GM12878 (cell line): Measurements from ENCODE around the gene DNAH9. TPM values are rescaled to one million over a fixed set of nuclear protein-coding genes. Genes with fewer than 3 reads are reported as not detected.

Experiments used
- ATAC-seq: fragments of 200-7000 bp; cut with Tn5 transposase; 3 replicates; pipeline ENCODE4 v1.9.1; 2020; ENCODE audit warnings: mild to moderate bottlenecking, moderate library complexity
- BruUV-seq: library from RNA; stranded (reverse); fragments of 400-500 nt; replicated peaks from 2 replicates; lab custom pipeline; 2021; lab: Mats Ljungman, UMichigan
- CTCF ChIA-PET: fragments of 300-600 bp; sonication (Branson Sonifier 250); formaldehyde crosslinking; extraction: SDS; loops from one replicate; lab custom pipeline; 2021; ENCODE audit warnings: inconsistent platforms; lab: Yijun Ruan, JAX
- POLR2A ChIA-PET: fragments of 350-600 bp; formaldehyde crosslinking; extraction: SDS; loops from one replicate; lab custom pipeline; 2021; ENCODE audit warnings: inconsistent platforms; lab: Charles Lee
- RAD21 ChIA-PET: fragments of 300-600 bp; sonication (Branson Sonifier 250); formaldehyde crosslinking; loops from one replicate; lab custom pipeline; 2023; ENCODE audit warnings: antibody characterized with exemption; ENCODE audit not compliant: unreplicated experiment; lab: Charles Lee
- SMC1A ChIA-PET: fragments of 300-600 bp; sonication (Branson Sonifier 250); formaldehyde crosslinking; loops from one replicate; lab custom pipeline; 2023; ENCODE audit not compliant: unreplicated experiment, uncharacterized antibody; lab: Charles Lee
- DNase-seq: peaks from one replicate; pipeline ENCODE4 v3.0.0-alpha.2; 2011; ENCODE audit warnings: low read depth, low spot score
- FAIRE-seq: peaks from 3 replicates; lab custom pipeline; 2011; peaks lifted over from hg19 to GRCh38; lab: Jason Lieb, UNC
- H2AFZ ChIP-seq: 2 replicates; pipeline ENCODE4 v1.6.0; 2011; ENCODE audit warnings: low read depth, low read length, control low read depth; ENCODE audit not compliant: control insufficient read depth
- H3K27ac ChIP-seq: 2 replicates; pipeline ENCODE4 v1.5.1; 2011; ENCODE audit warnings: control low read depth; ENCODE audit not compliant: control insufficient read depth, insufficient read depth
- H3K27me3 ChIP-seq, 2 experiments: replicated peaks in 1 of 2; 2 replicates each; pipeline versions ENCODE4 v1.6.0 to v1.6.1; 2011; ENCODE audit warnings: low read length in 1 of 2; ENCODE audit not compliant: control insufficient read depth in 2 of 2, insufficient read depth in 2 of 2
- H3K36me3 ChIP-seq, 2 experiments: 2 replicates each; pipeline ENCODE4 v1.5.1; 2011; ENCODE audit warnings: low read length in 1 of 2; ENCODE audit not compliant: control insufficient read depth in 2 of 2, insufficient read depth in 2 of 2
- H3K4me1 ChIP-seq: 2 replicates; pipeline ENCODE4 v1.6.1; 2011; ENCODE audit warnings: mild to moderate bottlenecking, low read length, moderate library complexity, mixed read lengths; ENCODE audit not compliant: control insufficient read depth, insufficient read depth
- H3K4me2 ChIP-seq: 2 replicates; pipeline ENCODE4 v1.6.0; 2011; ENCODE audit warnings: control low read depth; ENCODE audit not compliant: control insufficient read depth, insufficient read depth
- H3K4me3 ChIP-seq: fragments of 200-600 bp; sonication (generic); 2 replicates; pipeline ENCODE4 v1.5.1; 2016
- H3K79me2 ChIP-seq: 2 replicates; pipeline ENCODE4 v1.6.0; 2011; ENCODE audit warnings: low read length; ENCODE audit not compliant: control insufficient read depth, insufficient read depth
- H3K9ac ChIP-seq: 2 replicates; pipeline ENCODE4 v1.8.0; 2011; ENCODE audit warnings: low read length, control low read depth, mixed read lengths; ENCODE audit not compliant: control insufficient read depth, insufficient read depth
- H3K9me3 ChIP-seq: replicated peaks from 3 replicates; pipeline ENCODE4 v1.5.1; 2011; ENCODE audit warnings: mild to moderate bottlenecking, low read length; ENCODE audit not compliant: control insufficient read depth, insufficient read depth
- H4K20me1 ChIP-seq: 2 replicates; pipeline ENCODE4 v1.6.0; 2011; ENCODE audit not compliant: control insufficient read depth, insufficient read depth
- ATF7 ChIP-seq: fragments of 450-650 bp; IDR thresholded peaks from 2 replicates; pipeline ENCODE4 v1.6.1; 2016; ENCODE audit warnings: low read depth, mild to moderate bottlenecking
- BMI1 ChIP-seq: fragments of 450-650 bp; IDR thresholded peaks from 2 replicates; pipeline ENCODE4 v1.6.1; 2016; ENCODE audit warnings: mild to moderate bottlenecking, moderate library complexity, borderline replicate concordance
- CBFB ChIP-seq: IDR thresholded peaks from 2 replicates; pipeline ENCODE4 v1.6.1; 2016; ENCODE audit warnings: antibody characterized with exemption, low read depth
- HDGF ChIP-seq: fragments of 450-650 bp; IDR thresholded peaks from 2 replicates; pipeline ENCODE4 v1.6.1; 2016; ENCODE audit warnings: antibody characterized with exemption
- IRF5 ChIP-seq: fragments of 450-650 bp; IDR thresholded peaks from 2 replicates; pipeline ENCODE4 v1.6.1; 2017; ENCODE audit warnings: borderline replicate concordance
- MXI1 ChIP-seq: fragments of 150-350 bp; IDR thresholded peaks from 2 replicates; pipeline ENCODE4 v1.6.1; 2011; ENCODE audit warnings: low read depth, mild to moderate bottlenecking, inconsistent platforms, low read length, improper control_type of control experiment
- MYB ChIP-seq: fragments of 150-350 bp; IDR thresholded peaks from 2 replicates; pipeline ENCODE4 v1.6.1; 2014; ENCODE audit warnings: mild to moderate bottlenecking, low read depth, low read length, borderline replicate concordance
- NR2F1 ChIP-seq: fragments of 450-650 bp; conservative IDR thresholded peaks from 2 replicates; pipeline ENCODE4 v1.6.1; 2017; ENCODE audit warnings: mild to moderate bottlenecking
- RAD51 ChIP-seq: fragments of 450-650 bp; IDR thresholded peaks from 2 replicates; pipeline ENCODE4 v1.6.1; 2016; ENCODE audit warnings: moderate library complexity, mild to moderate bottlenecking, inconsistent platforms
- RB1 ChIP-seq: fragments of 450-650 bp; formaldehyde crosslinking; IDR thresholded peaks from 2 replicates; pipeline ENCODE4 v1.6.1; 2017; ENCODE audit warnings: mild to moderate bottlenecking, borderline replicate concordance
- RELB ChIP-seq: fragments of 450-650 bp; IDR thresholded peaks from 2 replicates; pipeline ENCODE4 v1.6.1; 2017; ENCODE audit warnings: low read depth, mild to moderate bottlenecking, moderate library complexity
- SPI1 ChIP-seq: IDR thresholded peaks from 2 replicates; pipeline ENCODE4 v1.6.1; 2011; ENCODE audit warnings: low read depth, mild to moderate bottlenecking, low read length, moderate library complexity, borderline replicate concordance; ENCODE audit not compliant: insufficient read depth
- STAT3 ChIP-seq: IDR thresholded peaks from 2 replicates; pipeline ENCODE4 v1.6.1; 2011; ENCODE audit warnings: low read depth, low read length, improper control_type of control experiment
- ZBTB11 ChIP-seq: fragments of 450-650 bp; formaldehyde crosslinking; IDR thresholded peaks from 2 replicates; pipeline ENCODE4 v1.5.0; 2022; ENCODE audit warnings: mild to moderate bottlenecking, missing genetic modification characterization
- ZNF622 ChIP-seq: fragments of 450-650 bp; IDR thresholded peaks from 2 replicates; pipeline ENCODE4 v1.6.1; 2017; ENCODE audit warnings: mild to moderate bottlenecking, inconsistent platforms
- WGBS: methylation state at CpG from one replicate; pipeline ENCODE4 v1.1.6; 2016; ENCODE audit warnings: low lambda C conversion rate; ENCODE audit not compliant: insufficient replicate concordance, insufficient coverage; ENCODE audit errors: missing lambda C conversion rate; 5-methylcytosine and 5-hydroxymethylcytosine counted together
- in situ Hi-C: fragments of 300-500 bp; cut with MboI; formaldehyde crosslinking; loops from 9 replicates; pipeline ENCODE4 v1.14.3; 2018; ENCODE audit warnings: mixed read lengths
- intact Hi-C: fragments of 100-400 bp; cut with micrococcal nuclease; formaldehyde crosslinking; loops from one replicate; pipeline ENCODE4 v1.14.2; 2022; ENCODE audit not compliant: unreplicated experiment
- polyA plus RNA-seq, 11 experiments: library from polyadenylated mRNA; depleted of rRNA in 4 of 11; unstranded in 6 of 11; stranded (reverse) in 5 of 11; fragments of >200 nt; fragmentation: Nextera tagmentation in 4 of 11; fragmentation: Illumina TruSeq in 1 of 11; extraction: Ambion mirVana in 4 of 11; extraction: Trizol in 1 of 11; gene quantifications; 1 replicate in 1 of 11; 2 replicates in 10 of 11; pipeline versions ENCODE4 v1.2.1 to v1.2.3, GENCODE V29; 2011 to 2016; ENCODE audit warnings: inconsistent platforms in 2 of 11, missing spikeins in 2 of 11, low read depth in 1 of 11
- total RNA-seq, 4 experiments: library from RNA; depleted of rRNA in 3 of 4; stranded (reverse); fragments of >200 nt in 3 of 4; fragmentation: Illumina TruSeq in 1 of 4; extraction: Trizol in 1 of 4; gene quantifications; 2 replicates each; pipeline versions ENCODE4 v1.2.1 to v1.2.3, GENCODE V29; 2013 to 2021

DNAH9 gene
- total and polyA plus RNA-seq, 10 of the 15 experiments (the other 5 are each of a cell fraction or from before 2014, with no cell fraction given) = 0.10 to 0.40 (median 0.19) TPM; not detected in 7

GRCh38 chr17:11554542-11554941, 43.7 kb upstream of the DNAH9 start:
- ChIA-PET POLR2A (no interaction called here), CTCF (no interaction called here)
- FAIRE-seq = no peak

More at GRCh38 chr17:11554542-11554941, 43.7 kb upstream of the DNAH9 start:
- in situ Hi-C loops (no loop called here), intact Hi-C loops (no loop called here)
- Histone ChIP-seq H3K36me3 (no peaks in the 10 kb centered on the region), H3K4me1 (no peaks in the 10 kb centered on the region), H3K79me2 (no peaks in the 10 kb centered on the region), H4K20me1 (no peaks in the 10 kb centered on the region), H3K27ac (no peak overlapping the region), H3K4me3 (no peak overlapping the region), H3K4me2 (no peak overlapping the region), H3K27me3 (no peaks in the 10 kb centered on the region)
- RAD21 ChIA-PET = no interaction called here
- 13% methylated on average over 5 of the region's 5 CpGs for WGBS
- no peak for TF ChIP-seq SPI1
- no peak for TF ChIP-seq HDGF
- TF ChIP-seq ZBTB11 (CRISPR knock-in tag) = no peak
- no peak for TF ChIP-seq NR2F1
- no peak for TF ChIP-seq CBFB
- no peak for TF ChIP-seq RELB
- TF ChIP-seq RAD51 = no peak
- TF ChIP-seq ZNF622 = no peak
- no peak for TF ChIP-seq BMI1
- TF ChIP-seq IRF5 = no peak
- no peak for TF ChIP-seq STAT3
- no peak for TF ChIP-seq RB1
- no peak for TF ChIP-seq MXI1
- TF ChIP-seq MYB = no peak
- TF ChIP-seq ATF7 = no peak
- TF ChIP-seq, all 136 proteins: peak for 0
- SMC1A ChIA-PET = no interaction called here
- Histone ChIP-seq H3K9me3 (no peaks in the 10 kb centered on the region; the same call in 2 of the 3 replicates), H3K9ac (no peak overlapping the region), H2AFZ (no peak overlapping the region)
- no peak for ATAC-seq
- DNase-seq = no peak
- BruUV-seq = no TSS peak
